Ovary (tissue), 10 donors: Measurements from ENCODE around the gene C3AR1. TPM values are rescaled to one million over a fixed set of nuclear protein-coding genes. Genes with fewer than 3 reads are reported as not detected.
"Not testable (repeated sequence)": the region's sequence is repeated elsewhere in the genome, so short reads cannot be mapped to it uniquely, and the experiment has no call there.

Experiments used
- DNase-seq, 5 donors: peaks; one replicate each; pipeline ENCODE4 v3.0.0-alpha.2; 2019 to 2020
- H3K27ac ChIP-seq, 2 donors: fragments of 200-600 bp; one replicate each; pipeline versions ENCODE4 v1.5.1 to v1.8.0; 2019 to 2022
- H3K27me3 ChIP-seq: fragments of 200-600 bp; one replicate; pipeline ENCODE4 v1.8.0; 2022
- H3K36me3 ChIP-seq: fragments of 200-600 bp; sonication (generic); one replicate; pipeline ENCODE4 v1.5.1; 2019
- H3K4me1 ChIP-seq: one replicate; pipeline ENCODE4 v1.8.1; 2013; ENCODE audit warnings: mild to moderate bottlenecking, moderate library complexity; ENCODE audit not compliant: insufficient read depth
- H3K4me3 ChIP-seq: fragments of 200-600 bp; sonication (generic); one replicate; pipeline ENCODE4 v1.5.1; 2017
- H3K9me3 ChIP-seq, 2 donors: fragments of 200-600 bp in 1 of 2; sonication (generic) in 1 of 2; one replicate each; pipeline versions ENCODE4 v1.5.1 to v1.8.1; 2013 to 2019; ENCODE audit warnings: mild to moderate bottlenecking in 1 of 2, moderate library complexity in 1 of 2
- CTCF ChIP-seq, 3 donors: fragments of 450-650 bp in 2 of 3; fragments of 200-600 bp in 1 of 3; IDR thresholded peaks; one replicate each; pipeline versions ENCODE4 v1.5.1 to v1.8.0; 2016 to 2022; ENCODE audit warnings: antibody characterized with exemption in 3 of 3, mild to moderate bottlenecking in 1 of 3
- EP300 ChIP-seq: sonication (generic); formaldehyde crosslinking; IDR thresholded peaks from one replicate; pipeline ENCODE4 v1.6.1; 2017; ENCODE audit warnings: antibody characterized with exemption
- POLR2A ChIP-seq: fragments of 450-650 bp; IDR thresholded peaks from one replicate; pipeline ENCODE4 v1.6.1; 2017; ENCODE audit warnings: antibody characterized with exemption, mild to moderate bottlenecking, moderate library complexity
- WGBS, 3 donors: extraction: QIAGEN DNeasy Blood & Tissue Kit in 1 of 3; methylation state at CpG; one replicate each; pipeline versions ENCODE4 v1.1.5 to v1.1.7; 2013 to 2017; 5-methylcytosine and 5-hydroxymethylcytosine counted together
- intact Hi-C, 4 donors: fragments of 100-400 bp; cut with DNase I; formaldehyde crosslinking; loops; one replicate each; pipeline versions ENCODE4 v1.11.0 to v1.15.1; 2022 to 2023
- long read RNA-seq, 3 donors: library from polyadenylated mRNA in 2 of 3; unstranded in 2 of 3; transcript quantifications; one replicate each; pipeline ENCODE4 v2.0.0 and lab custom pipeline, GENCODE V29; 2021 to 2026
- polyA plus RNA-seq, 2 donors: library from polyadenylated mRNA; stranded (reverse); fragments of 200-250 nt in 1 of 2; fragments of 350-450 nt in 1 of 2; fragmentation: Illumina TruSeq in 1 of 2; extraction: RNeasy Lipid Tissue Mini Kit (QIAGEN cat#74804) in 1 of 2; gene quantifications; one replicate each; pipeline ENCODE4 v1.2.3, GENCODE V29; 2013 to 2014
- total RNA-seq, 7 donors: library from RNA; depleted of rRNA in 2 of 7; stranded (reverse); fragments of >200 nt in 2 of 7; fragmentation: NEBNext Ultra II Directional in 3 of 7; extraction: Animal tissue kit (Norgen Biotek cat#: 25700) in 3 of 7; gene quantifications; one replicate each; pipeline versions ENCODE4 v1.1.0 to v1.2.4, GENCODE V29; 2016 to 2023
- donor health status: DM: no; HTN: no; CAD: no; lungs with moderate emphysema.
- donor health status: DM: no; HTN: no; CAD: no.
- donor health status: Bipolar disorder and iron deficiency.
- donor health status: DM: yes; HTN: yes; CAD: no.
- donor health status: DM: no; HTN: no; CAD: no.
- donor health status: DM: yes; HTN: yes; CAD: no.

The C3AR1 gene
- 10 to 100 TPM in 2 of 7 donors, 1 to 10 TPM in 5; 2.5 to 17.6 (median 5.6) TPM for total RNA-seq
- polyA plus RNA-seq: 10 to 100 TPM in 1 of 2 donors, 1 to 10 TPM in 1; 3.5 to 22.6 TPM
- long read RNA-seq, donor 1, transcript C3AR1-201 (2 exons, 2,088 nt): major isoform, 27 of 30 reads
- long read RNA-seq, donor 1, partial matches to known transcripts: 3 of 30 reads
- long read RNA-seq, donor 1, other reads (novel, unspliced or antisense): 0 of 30 reads
- long read RNA-seq, donor 2, partial matches to known transcripts: 0 of 2 reads
- long read RNA-seq, donor 2, other reads (novel, unspliced or antisense): 0 of 2 reads
- long read RNA-seq, donor 3, transcript C3AR1-201 (2 exons, 2,088 nt): major isoform, 16 of 17 reads
- long read RNA-seq, donor 3, partial matches to known transcripts: 1 of 17 reads
- long read RNA-seq, donor 3, other reads (novel, unspliced or antisense): 0 of 17 reads

- no peaks in the 10 kb centered on the region for H3K27me3 ChIP-seq
- H3K36me3 ChIP-seq: no peaks in the 10 kb centered on the region
- no peaks in the 10 kb centered on the region for H3K4me1 ChIP-seq
- no peak for DNase-seq
- intact Hi-C loops: no loop called here
- no peak for TF ChIP-seq CTCF (IDR thresholded peaks at IDR 0.05)
- TF ChIP-seq POLR2A: no peak
- no peak for TF ChIP-seq EP300
- H3K27ac ChIP-seq: no peak within 1 kb of the TSS
- H3K9me3 ChIP-seq: no peaks in the 10 kb centered on the region
- WGBS, 3 donors: 46 to 63% (median 47%) methylated on average over 2 of the region's 2 CpGs
- H3K4me3 ChIP-seq: no peak within 1 kb of the TSS
Measured at GRCh38 chr12:8065991-8066594, at the start of gene C3AR1. TSS of gene C3AR1 (minus strand) at chr12:8066359. CDS start at chr12:8060185, 6,174 bp downstream.

GRCh38 chr12:8113117-8113516 lies 47.0 kb upstream of the C3AR1 start:
- H3K9me3 ChIP-seq, intact Hi-C loops, H3K36me3 ChIP-seq, H3K4me3 ChIP-seq, H3K27ac ChIP-seq, H3K4me1 ChIP-seq, DNase-seq, H3K27me3 ChIP-seq: not testable (repeated sequence)
- 95 to 99% (median 96%) methylated on average over 4 of the region's 4 CpGs for WGBS, 3 donors

GRCh38 chr12:8108808-8109398 lies 42.7 kb upstream of the C3AR1 start:
- Histone ChIP-seq H3K36me3 (no peaks in the 10 kb centered on the region), H3K27ac (no peak overlapping the region), H3K4me3 (no peak overlapping the region), H3K4me1 (no peaks in the 10 kb centered on the region), H3K27me3 (no peaks in the 10 kb centered on the region), H3K9me3 (no peaks in the 10 kb centered on the region)
- 0 to 2% (median 1%) methylated on average over 3 of the region's 3 CpGs for WGBS, 3 donors
- intact Hi-C loops: loop anchor here in 1 of 4 donors (10.0 kb wide), 1 partner anchor 126 kb away; no protein-coding TSS in a partner anchor
- TF ChIP-seq POLR2A (no peak), CTCF (IDR thresholded peaks at IDR 0.05) (peak; percentile 84 to 89 (median 87))
- DNase-seq: peak; percentile 63 to 79 (median 76)

- DNase-seq: no peak
- intact Hi-C loops: no loop called here
- no peaks in the 10 kb centered on the region for H3K4me1 ChIP-seq
- H3K9me3 ChIP-seq: no peaks in the 10 kb centered on the region
- no peaks in the 10 kb centered on the region for H3K27me3 ChIP-seq
- WGBS, 3 donors: 97 to 98% (median 97%) methylated on average over 3 of the region's 3 CpGs
- no peak for TF ChIP-seq POLR2A
- no peak for TF ChIP-seq EP300
- no peak for TF ChIP-seq CTCF (IDR thresholded peaks at IDR 0.05)
- no peak overlapping the region for H3K27ac ChIP-seq
- no peaks in the 10 kb centered on the region for H3K36me3 ChIP-seq
- no peak overlapping the region for H3K4me3 ChIP-seq
Measured at GRCh38 chr12:8099235-8099634, 33.1 kb upstream of the C3AR1 start.
